NB4 (cell line): ENCODE measurements around the gene SEPTIN10.

Experiments used
- DNase-seq: peaks from one replicate; pipeline ENCODE4 v3.0.0; 2010; ENCODE audit warnings: low read depth
- H3K4me3 ChIP-seq: one replicate; pipeline ENCODE4 v1.5.1; 2011; ENCODE audit warnings: mild to moderate bottlenecking, low read depth, low read length, moderate library complexity
- MYC ChIP-seq: IDR thresholded peaks from 2 replicates; pipeline ENCODE4 v1.6.1; 2011; ENCODE audit warnings: low read depth, low read length
- POLR2A ChIP-seq: IDR thresholded peaks from 2 replicates; pipeline ENCODE4 v1.6.1; 2011; ENCODE audit warnings: mild to moderate bottlenecking; ENCODE audit not compliant: insufficient read length; ENCODE audit errors: extremely low read depth
- TF ChIP-seq, protein P1 (sequence below): IDR thresholded peaks from one replicate; pipeline ENCODE4 v1.5.1; 2012; ENCODE audit warnings: low read depth, low read length
- TF ChIP-seq, protein P2 (sequence below): IDR thresholded peaks from 2 replicates; pipeline ENCODE4 v1.6.1; 2011; ENCODE audit warnings: low read depth, low read length

The SEPTIN10 gene

DNA sequence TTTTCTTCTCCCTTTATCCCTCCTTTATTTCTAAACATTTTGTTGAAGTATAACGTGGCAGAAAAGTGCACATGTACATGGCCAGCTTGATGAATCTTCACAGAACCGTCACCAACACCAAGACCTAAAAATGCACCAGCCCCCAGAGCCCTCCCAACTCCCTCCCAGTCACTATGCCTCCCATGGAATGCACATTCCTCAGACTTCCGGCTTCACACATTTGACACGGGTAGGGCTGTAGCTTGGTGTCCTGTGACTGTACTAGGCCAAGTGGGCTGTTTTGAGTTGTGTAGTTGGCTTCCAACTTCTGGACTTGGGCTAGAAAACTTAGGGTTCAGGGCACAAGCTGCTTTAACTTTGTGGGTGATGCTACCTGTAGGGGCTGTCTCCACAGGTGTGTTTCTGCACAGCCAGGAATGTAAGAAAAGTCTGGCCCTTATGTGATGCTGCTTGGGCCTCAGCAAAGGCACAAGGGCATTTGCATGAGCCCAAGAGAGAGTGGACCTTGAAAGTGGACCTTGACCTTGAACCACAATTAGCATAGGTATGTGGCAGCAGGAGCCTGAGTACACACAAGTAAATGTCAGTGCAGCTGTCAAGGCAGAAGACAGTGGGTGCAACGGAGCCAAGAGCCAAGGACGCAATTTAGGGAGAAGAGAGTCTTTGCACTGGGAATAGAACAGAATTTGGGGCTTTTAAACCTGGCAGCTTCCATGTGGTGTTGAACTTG lies 78.4 kb downstream of the SEPTIN10 start:
- TF ChIP-seq POLR2A (no peak), MYC (no peak)
- TF ChIP-seq, protein P1, sequence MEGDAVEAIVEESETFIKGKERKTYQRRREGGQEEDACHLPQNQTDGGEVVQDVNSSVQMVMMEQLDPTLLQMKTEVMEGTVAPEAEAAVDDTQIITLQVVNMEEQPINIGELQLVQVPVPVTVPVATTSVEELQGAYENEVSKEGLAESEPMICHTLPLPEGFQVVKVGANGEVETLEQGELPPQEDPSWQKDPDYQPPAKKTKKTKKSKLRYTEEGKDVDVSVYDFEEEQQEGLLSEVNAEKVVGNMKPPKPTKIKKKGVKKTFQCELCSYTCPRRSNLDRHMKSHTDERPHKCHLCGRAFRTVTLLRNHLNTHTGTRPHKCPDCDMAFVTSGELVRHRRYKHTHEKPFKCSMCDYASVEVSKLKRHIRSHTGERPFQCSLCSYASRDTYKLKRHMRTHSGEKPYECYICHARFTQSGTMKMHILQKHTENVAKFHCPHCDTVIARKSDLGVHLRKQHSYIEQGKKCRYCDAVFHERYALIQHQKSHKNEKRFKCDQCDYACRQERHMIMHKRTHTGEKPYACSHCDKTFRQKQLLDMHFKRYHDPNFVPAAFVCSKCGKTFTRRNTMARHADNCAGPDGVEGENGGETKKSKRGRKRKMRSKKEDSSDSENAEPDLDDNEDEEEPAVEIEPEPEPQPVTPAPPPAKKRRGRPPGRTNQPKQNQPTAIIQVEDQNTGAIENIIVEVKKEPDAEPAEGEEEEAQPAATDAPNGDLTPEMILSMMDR: no peak
- TF ChIP-seq, protein P2, sequence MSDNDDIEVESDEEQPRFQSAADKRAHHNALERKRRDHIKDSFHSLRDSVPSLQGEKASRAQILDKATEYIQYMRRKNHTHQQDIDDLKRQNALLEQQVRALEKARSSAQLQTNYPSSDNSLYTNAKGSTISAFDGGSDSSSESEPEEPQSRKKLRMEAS: no peak
- no peak overlapping the region for H3K4me3 ChIP-seq
- DNase-seq: no peak

DNA sequence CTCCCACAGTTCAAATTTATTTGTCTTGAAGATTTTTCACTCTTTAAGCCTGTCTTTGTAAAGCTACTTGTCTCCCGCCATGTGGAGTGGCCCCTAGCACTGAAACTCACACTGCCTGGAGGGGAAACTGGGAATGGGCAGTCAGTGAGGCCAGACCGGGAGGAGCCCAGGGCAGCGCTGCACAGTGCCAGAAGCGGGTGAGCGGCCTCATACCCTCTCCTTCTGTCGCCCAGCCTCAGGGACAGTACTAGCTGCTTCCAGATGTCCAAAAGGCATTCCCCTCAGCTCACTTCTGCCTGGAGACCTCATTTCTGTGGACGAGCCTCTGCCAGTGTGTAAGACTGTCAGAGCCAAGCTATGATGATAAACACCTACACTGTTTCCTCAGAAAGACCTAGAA lies 79.9 kb downstream of the SEPTIN10 start:
- no peak overlapping the region for H3K4me3 ChIP-seq
- TF ChIP-seq, protein P2: no peak

DNA sequence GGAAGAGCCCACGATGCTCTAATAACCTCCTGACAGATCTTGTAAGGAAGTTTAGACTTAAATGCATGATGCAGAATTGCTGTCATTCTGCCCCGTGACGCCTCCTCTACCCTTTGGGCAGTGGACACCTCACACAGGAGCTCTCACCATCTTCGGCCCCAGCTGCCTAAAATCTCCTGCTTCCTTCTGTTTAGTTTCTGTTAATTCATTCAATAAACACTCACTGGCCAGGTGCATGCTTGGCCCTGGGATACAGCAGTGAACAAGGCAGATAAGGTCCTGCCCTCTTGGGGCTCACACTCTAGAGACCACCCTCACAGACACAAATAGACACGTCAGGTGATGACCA lies 81.1 kb downstream of the SEPTIN10 start:
- DNase-seq: no peak
- no peak overlapping the region for H3K4me3 ChIP-seq
- TF ChIP-seq, protein P2: no peak
- TF ChIP-seq MYC (no peak), POLR2A (no peak)
- TF ChIP-seq, protein P1: no peak

More for the DNA sequence above, 79.9 kb downstream of the SEPTIN10 start:
- no peak for DNase-seq

DNA sequence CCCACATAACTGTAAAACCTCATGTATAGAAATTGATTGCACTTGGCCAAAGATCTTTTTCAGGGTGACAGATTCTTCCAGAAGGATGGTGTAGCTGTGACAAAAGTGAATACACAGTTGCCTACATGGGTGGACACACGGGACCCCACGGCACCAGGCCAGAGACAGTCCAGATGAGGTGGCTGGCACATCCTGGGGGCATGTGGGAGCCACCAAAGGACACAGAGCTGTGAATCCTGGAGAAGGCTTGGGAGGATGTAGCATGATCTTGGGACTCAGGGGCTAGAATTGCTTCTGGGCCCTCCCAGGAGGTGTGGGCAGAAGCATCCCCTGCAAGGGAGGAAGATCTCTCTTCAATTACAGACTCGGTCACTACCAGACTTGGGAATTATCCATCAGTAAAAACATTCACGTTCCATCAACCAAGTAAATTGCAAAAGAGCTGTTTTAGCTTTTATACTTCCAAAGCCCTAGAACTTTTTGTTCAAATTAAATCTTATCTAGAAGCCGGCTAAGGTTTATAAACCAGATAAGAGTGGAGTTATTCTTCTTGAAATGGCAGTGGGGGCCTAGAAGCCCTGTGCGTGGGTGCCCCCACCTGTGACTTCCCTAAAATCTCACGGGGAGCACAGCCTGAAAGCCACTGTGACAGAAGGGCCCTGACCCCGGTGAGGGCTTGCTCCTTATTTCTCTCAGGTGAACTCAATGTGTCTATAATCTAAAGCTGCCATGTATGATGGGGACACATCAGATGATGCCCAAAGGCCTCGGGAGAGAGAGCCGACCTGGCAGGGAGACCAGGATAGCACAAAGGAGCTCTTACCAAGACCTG lies 81.7 kb downstream of the SEPTIN10 start:
- TF ChIP-seq, protein P2: no peak
- TF ChIP-seq MYC: no peak
- TF ChIP-seq, protein P1: no peak
- TF ChIP-seq POLR2A: no peak
- no peak for DNase-seq
- no peak overlapping the region for H3K4me3 ChIP-seq

DNA sequence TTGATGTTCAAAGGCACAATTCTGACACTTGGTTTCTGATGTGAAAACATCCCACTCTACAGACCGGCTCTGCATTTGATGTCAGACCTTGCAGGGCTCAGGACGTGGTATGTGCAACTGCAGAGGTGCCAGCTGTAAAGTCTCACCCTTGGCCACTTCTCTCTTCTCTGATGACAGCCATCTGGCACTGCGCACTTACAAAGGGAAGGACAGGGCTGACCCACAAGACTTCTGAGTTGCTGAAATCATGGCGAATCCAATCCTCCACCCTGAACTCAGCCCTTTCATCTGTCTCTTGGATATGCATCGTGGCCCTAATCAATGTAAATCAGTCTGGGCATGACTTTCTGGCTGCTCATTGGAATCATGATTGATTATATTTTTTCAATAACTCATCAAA lies 82.5 kb downstream of the SEPTIN10 start:
- no peak overlapping the region for H3K4me3 ChIP-seq
- TF ChIP-seq MYC (no peak), POLR2A (no peak)
- TF ChIP-seq, protein P2: no peak
- TF ChIP-seq, protein P1: no peak
- DNase-seq: no peak

DNA sequence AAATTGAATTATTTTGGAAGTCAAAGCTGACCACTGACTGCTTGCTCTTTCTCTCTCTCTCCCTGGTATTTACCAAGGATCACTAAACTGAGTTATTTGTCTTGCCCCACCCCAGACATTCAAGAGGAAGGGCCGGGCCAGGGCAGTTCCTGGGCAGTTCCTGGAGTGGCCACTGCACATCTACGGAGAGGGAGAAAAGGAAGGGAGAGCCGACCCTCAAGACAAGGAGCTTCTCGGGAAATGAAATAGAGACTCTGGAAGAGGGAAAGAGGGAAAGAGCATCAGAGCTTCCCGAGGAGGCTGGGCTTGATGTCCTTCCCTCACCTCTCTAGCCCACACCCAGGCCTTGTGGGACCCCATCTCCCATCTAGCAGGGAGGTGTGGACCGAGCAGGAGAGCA lies 83.1 kb downstream of the SEPTIN10 start:
- DNase-seq: no peak
- H3K4me3 ChIP-seq: no peak overlapping the region
- TF ChIP-seq, protein P2: no peak
- TF ChIP-seq, protein P1: no peak
- TF ChIP-seq POLR2A (no peak), MYC (no peak)
